PC-9 (cell line): ENCODE results near the gene FOXP1. TPM values are rescaled to one million over a fixed set of nuclear protein-coding genes. Genes with fewer than 3 reads are reported as not detected.

Experiments
- BruUV-seq: library from RNA; stranded (reverse); fragments of 400-500 nt; replicated peaks from 2 replicates; lab custom pipeline; 2021; lab: Mats Ljungman, UMichigan
- CTCF ChIA-PET: fragments of 300-600 bp; sonication (Branson Sonifier 250); formaldehyde crosslinking; loops from one replicate; lab custom pipeline; 2022; ENCODE audit warnings: antibody characterized with exemption; lab: Charles Lee
- POLR2A ChIA-PET: fragments of 300-600 bp; sonication (Branson Sonifier 250); formaldehyde crosslinking; loops from one replicate; lab custom pipeline; 2022; ENCODE audit warnings: antibody characterized with exemption; ENCODE audit not compliant: unreplicated experiment; lab: Charles Lee
- DNase-seq, 2 experiments: peaks; one replicate each; pipeline versions ENCODE4 v3.0.0 to v3.0.0-alpha.2; 2015 to 2022; ENCODE audit warnings: mixed read lengths in 1 of 2
- H2AFZ ChIP-seq: fragments of 200-600 bp; sonication (generic); 2 replicates; pipeline ENCODE4 v1.8.1; 2017; ENCODE audit warnings: antibody characterized with exemption
- H3F3A ChIP-seq: fragments of 200-600 bp; sonication (generic); 2 replicates; pipeline ENCODE4 v1.8.1; 2017; ENCODE audit warnings: antibody characterized with exemption, mild to moderate bottlenecking, low read depth; ENCODE audit not compliant: insufficient read depth
- H3K27ac ChIP-seq: fragments of 200-600 bp; sonication (generic); 2 replicates; pipeline ENCODE4 v1.6.1; 2016; ENCODE audit warnings: mixed run types
- H3K27me3 ChIP-seq: fragments of 200-600 bp; sonication (generic); 2 replicates; pipeline ENCODE4 v1.6.1; 2016; ENCODE audit warnings: low read depth, mixed run types; ENCODE audit not compliant: insufficient read depth
- H3K36me3 ChIP-seq: fragments of 200-600 bp; sonication (generic); 2 replicates; pipeline ENCODE4 v1.6.1; 2016; ENCODE audit warnings: low read depth, mixed run types
- H3K4me1 ChIP-seq: fragments of 200-600 bp; sonication (generic); replicated peaks from 2 replicates; pipeline ENCODE4 v1.6.1; 2016; ENCODE audit warnings: mixed run types; ENCODE audit not compliant: insufficient read depth
- H3K4me2 ChIP-seq: fragments of 200-600 bp; sonication (generic); 2 replicates; pipeline ENCODE4 v1.6.1; 2017; ENCODE audit warnings: mixed run types
- H3K4me3 ChIP-seq: fragments of 200-600 bp; sonication (generic); 2 replicates; pipeline ENCODE4 v1.6.1; 2016; ENCODE audit warnings: mixed run types
- H3K79me2 ChIP-seq: fragments of 200-600 bp; sonication (generic); 2 replicates; pipeline ENCODE4 v1.6.1; 2017; ENCODE audit warnings: low read depth, mixed run types
- H3K9me2 ChIP-seq: fragments of 200-600 bp; sonication (generic); 2 replicates; pipeline ENCODE4 v1.8.1; 2017; ENCODE audit warnings: mild to moderate bottlenecking; ENCODE audit not compliant: insufficient read depth
- H3K9me3 ChIP-seq: fragments of 200-600 bp; sonication (generic); 2 replicates; pipeline ENCODE4 v1.8.1; 2016; ENCODE audit warnings: low read depth; ENCODE audit not compliant: insufficient read depth
- H4K20me1 ChIP-seq: fragments of 200-600 bp; sonication (generic); 2 replicates; pipeline ENCODE4 v1.8.1; 2017; ENCODE audit not compliant: insufficient read depth
- CTCF ChIP-seq: fragments of 200-600 bp; sonication (generic); conservative IDR thresholded peaks from 2 replicates; pipeline ENCODE4 v1.6.1; 2017; ENCODE audit warnings: mixed run types, antibody characterized with exemption, mild to moderate bottlenecking, moderate library complexity
- EZH2 ChIP-seq: fragments of 200-600 bp; sonication (generic); IDR thresholded peaks from 2 replicates; pipeline ENCODE4 v1.8.0; 2017; ENCODE audit warnings: antibody characterized with exemption, low read depth
- intact Hi-C: fragments of 100-400 bp; cut with micrococcal nuclease; formaldehyde crosslinking; loops from one replicate; pipeline ENCODE4 v1.10.0; 2022; ENCODE audit not compliant: unreplicated experiment
- total RNA-seq: library from RNA; stranded (reverse); gene quantifications from 2 replicates; pipeline ENCODE4 v1.2.3, GENCODE V29; 2021

FOXP1 gene
- total RNA-seq, 1 experiment from 2014 or later: 33.3 TPM

GRCh38 chr3:71103430-71103921, 480.1 kb downstream of the FOXP1 start:
- H3K27ac ChIP-seq: no peak overlapping the region
- no peaks in the 10 kb centered on the region for H3K4me1 ChIP-seq
- no peaks in the 10 kb centered on the region for H3K9me3 ChIP-seq
- POLR2A ChIA-PET: no interaction called here
- H3K36me3 ChIP-seq: no peaks in the 10 kb centered on the region
- CTCF ChIA-PET: no interaction called here
- no TSS peak for BruUV-seq
- intact Hi-C loops: no loop called here
- no peaks in the 10 kb centered on the region for H3K27me3 ChIP-seq
- no peaks in the 10 kb centered on the region for H3K79me2 ChIP-seq
- no peaks in the 10 kb centered on the region for H3F3A ChIP-seq
- H3K4me3 ChIP-seq: no peak overlapping the region
- peak in 1 of 2 experiments; percentile 29 for DNase-seq
- H3K4me2 ChIP-seq: no peak overlapping the region
- no peaks in the 10 kb centered on the region for H3K9me2 ChIP-seq
- no peaks in the 10 kb centered on the region for H4K20me1 ChIP-seq
- no peak overlapping the region for H2AFZ ChIP-seq
- TF ChIP-seq CTCF (no peak), EZH2 (no peak)

GRCh38 chr3:71102111-71102983, 481.2 kb downstream of the FOXP1 start:
- BruUV-seq: no TSS peak
- ChIA-PET CTCF (interaction anchor here (0.7 kb wide), 2 partner anchors 12 to 56 kb away, joined by 6 to 8 read pairs; no protein-coding TSS in a partner anchor), POLR2A (no interaction called here)
- Histone ChIP-seq H3K9me2 (no peaks in the 10 kb centered on the region), H3K79me2 (no peaks in the 10 kb centered on the region), H3K9me3 (no peaks in the 10 kb centered on the region), H3K4me3 (no peak overlapping the region), H3K4me1 (no peaks in the 10 kb centered on the region), H3K36me3 (no peaks in the 10 kb centered on the region), H3K27ac (no peak overlapping the region), H3F3A (no peaks in the 10 kb centered on the region), H2AFZ (no peak overlapping the region), H3K4me2 (no peak overlapping the region), H4K20me1 (no peaks in the 10 kb centered on the region), H3K27me3 (no peaks in the 10 kb centered on the region)
- TF ChIP-seq CTCF (no peak), EZH2 (no peak)
- no peak for DNase-seq
- intact Hi-C loops: no loop called here

- H2AFZ ChIP-seq: no peak overlapping the region
- no TSS peak for BruUV-seq
- H3K9me3 ChIP-seq: no peaks in the 10 kb centered on the region
- H3K36me3 ChIP-seq: no peaks in the 10 kb centered on the region
- no peaks in the 10 kb centered on the region for H3K9me2 ChIP-seq
- no peaks in the 10 kb centered on the region for H4K20me1 ChIP-seq
- no peaks in the 10 kb centered on the region for H3F3A ChIP-seq
- no peaks in the 10 kb centered on the region for H3K4me1 ChIP-seq
- intact Hi-C loops: no loop called here
- H3K27me3 ChIP-seq: no peaks in the 10 kb centered on the region
- no peak overlapping the region for H3K27ac ChIP-seq
- no peak overlapping the region for H3K4me3 ChIP-seq
- no peak for TF ChIP-seq EZH2
- no peak for TF ChIP-seq CTCF
- ChIA-PET CTCF (interaction anchor here (0.7 kb wide), 2 partner anchors 12 to 55 kb away, joined by 6 to 8 read pairs; no protein-coding TSS in a partner anchor), POLR2A (no interaction called here)
- no peak for DNase-seq
- no peak overlapping the region for H3K4me2 ChIP-seq
- H3K79me2 ChIP-seq: no peaks in the 10 kb centered on the region
Measured at GRCh38 chr3:71101626-71102025, 481.9 kb downstream of the FOXP1 start.
